ENCODE measurements around the gene SCARB1. TPM values are rescaled to one million over a fixed set of nuclear protein-coding genes. Genes with fewer than 3 reads are reported as not detected.

Gene SCARB1
- total RNA-seq, 1 donor: 28.0 TPM

- DNase-seq (ENCODE audit: low read depth in 2 of 3, low spot score in 2 of 3): no peak
Measured at GRCh38 chr12:124738636-124739467, 124.8 kb downstream of the SCARB1 start.

- DNase-seq (ENCODE audit: low read depth in 2 of 3, low spot score in 2 of 3): no peak
Measured at GRCh38 chr12:124737772-124738635, 125.7 kb downstream of the SCARB1 start.

GRCh38 chr12:124737040-124737419, 126.6 kb downstream of the SCARB1 start:
- DNase-seq (ENCODE audit: low read depth in 2 of 3, low spot score in 2 of 3): no peak

DNA sequence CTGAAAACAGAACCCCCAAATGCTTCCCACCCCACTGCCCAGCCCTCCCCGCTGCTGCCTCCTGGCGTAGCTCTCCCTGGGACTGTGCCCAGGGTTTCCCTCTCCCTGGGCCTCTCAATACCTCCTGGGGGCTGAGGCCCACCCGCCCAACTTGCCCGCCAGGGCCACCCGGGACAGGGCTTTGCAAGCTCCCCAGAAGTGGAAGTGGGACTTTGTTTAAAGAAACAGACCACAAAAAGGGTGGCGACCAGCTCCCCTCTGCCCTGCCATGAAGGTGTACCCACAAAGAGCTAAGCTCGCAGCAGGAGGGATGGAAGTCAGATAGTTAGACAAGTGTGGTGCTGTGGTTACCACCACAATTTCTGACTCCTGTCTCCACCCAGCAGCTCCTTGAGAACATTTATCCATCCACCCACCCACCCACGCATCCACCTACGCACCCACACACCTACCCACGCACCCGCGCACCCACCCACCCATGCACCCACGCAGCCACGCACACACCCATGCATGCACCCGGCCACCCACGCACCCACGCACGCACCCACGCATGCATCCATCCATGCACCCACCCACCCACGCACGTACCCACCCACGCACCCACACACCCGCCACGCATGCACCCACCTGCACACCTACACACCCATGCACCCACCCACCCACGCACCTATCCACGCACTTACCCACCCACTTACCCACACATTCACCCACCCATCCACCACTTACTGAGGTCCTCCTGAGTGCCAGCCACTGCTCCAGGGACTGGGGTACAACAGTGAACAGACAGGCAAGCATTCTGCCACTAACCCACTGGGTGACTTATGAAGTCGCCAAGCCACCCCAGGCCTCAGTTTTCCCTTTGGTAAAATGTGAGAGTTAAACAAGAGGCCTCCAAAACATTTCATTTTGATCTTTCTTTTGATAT, 127.3 kb downstream of the SCARB1 start:
- DNase-seq (ENCODE audit: low read depth in 2 of 3, low spot score in 2 of 3): no peak

- peak in 2 of 3 donors; percentile 81 to 86 for DNase-seq (ENCODE audit: low read depth in 2 of 3, low spot score in 2 of 3)
Measured at GRCh38 chr12:124734224-124734788, 129.4 kb downstream of the SCARB1 start.

DNA sequence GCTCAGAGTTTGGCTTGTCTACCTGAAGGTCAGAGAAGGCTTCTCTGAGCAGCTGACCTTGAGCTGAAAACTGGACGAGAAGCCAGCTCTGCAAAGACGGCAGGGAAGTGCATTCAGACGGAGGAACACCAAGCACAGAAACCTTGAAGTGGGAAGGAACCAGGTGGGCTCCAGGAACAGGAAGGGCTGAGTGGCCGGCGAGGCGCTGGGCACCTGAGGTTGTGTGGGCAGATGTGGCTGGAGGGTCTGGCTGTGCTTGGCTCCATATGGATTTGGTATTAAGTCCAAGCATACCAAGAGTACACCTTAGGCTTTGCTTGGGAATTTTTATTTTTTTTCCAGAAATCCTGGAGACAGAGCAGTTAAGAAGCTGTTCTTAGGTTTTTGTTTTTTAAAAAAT, 130.6 kb downstream of the SCARB1 start:
- DNase-seq (ENCODE audit: low read depth in 2 of 3, low spot score in 2 of 3): no peak

GRCh38 chr12:124732275-124733075, 131.2 kb downstream of the SCARB1 start:
- DNase-seq (ENCODE audit: low read depth in 2 of 3, low spot score in 2 of 3): no peak

DNA sequence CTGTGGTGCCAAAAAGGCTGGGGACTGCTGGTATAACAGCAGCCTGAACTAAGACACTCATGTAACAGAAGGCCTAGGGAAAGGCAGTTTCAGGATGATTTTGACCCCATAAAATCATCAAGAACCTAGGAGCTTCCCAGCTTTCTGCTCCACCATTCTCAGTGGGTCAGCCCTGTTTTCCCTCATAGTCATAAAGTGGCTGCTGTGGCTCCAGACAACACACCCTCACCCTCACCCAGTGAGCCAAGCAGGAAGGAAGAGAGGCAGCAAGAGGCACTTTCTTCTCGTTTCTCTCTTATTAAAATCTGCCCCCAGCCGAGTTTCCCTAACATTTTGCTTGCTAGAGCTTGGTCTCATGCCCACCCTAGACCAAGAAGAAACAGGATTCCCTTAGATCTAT, 131.8 kb downstream of the SCARB1 start:
- no peak for DNase-seq (ENCODE audit: low read depth in 2 of 3, low spot score in 2 of 3)

DNA sequence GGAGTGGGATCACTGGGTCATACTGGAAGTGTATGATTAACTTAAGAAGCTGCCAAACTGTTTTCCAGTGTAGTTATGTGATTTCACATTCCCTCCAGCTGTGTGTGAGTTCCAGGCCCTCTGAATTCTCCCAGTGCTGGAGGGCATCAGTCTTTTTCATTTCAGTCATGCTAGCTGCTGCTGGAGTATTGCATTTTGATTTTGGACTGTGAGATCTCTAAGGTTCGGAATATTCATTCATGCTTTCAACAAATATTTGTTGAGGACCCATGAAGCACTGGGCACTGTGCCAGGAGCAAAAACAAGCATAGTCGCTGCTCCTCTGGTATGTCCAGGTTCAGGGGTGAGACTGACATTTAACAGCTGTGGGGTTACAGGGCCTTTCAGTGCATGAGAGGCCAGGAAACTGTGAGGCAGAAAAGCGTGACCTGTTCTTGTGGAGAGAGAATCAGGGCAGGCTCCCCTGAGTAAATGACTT, 133.2 kb downstream of the SCARB1 start:
- DNase-seq (ENCODE audit: low read depth in 2 of 3, low spot score in 2 of 3): no peak

DNA sequence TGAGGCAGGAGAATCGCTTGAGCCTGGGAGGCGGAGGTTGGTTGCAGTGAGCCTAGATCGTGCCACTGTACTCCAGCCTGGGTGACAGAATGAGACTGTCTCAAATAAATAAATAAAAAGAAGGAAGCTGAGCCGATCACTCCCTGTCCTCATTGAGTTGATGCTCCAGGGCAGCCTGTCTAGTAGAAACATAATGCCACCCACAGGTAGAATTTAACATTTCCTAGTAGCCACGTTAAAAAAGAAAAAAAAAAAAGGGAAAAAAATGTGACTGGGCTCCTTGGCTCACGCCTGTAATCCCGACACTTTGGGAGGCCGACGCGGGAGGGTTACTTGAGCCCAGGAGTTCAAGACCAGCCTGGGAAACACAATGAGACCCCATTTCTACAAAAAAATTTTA, 135.7 kb downstream of the SCARB1 start:
- DNase-seq (ENCODE audit: low read depth in 2 of 3, low spot score in 2 of 3): no peak

DNA sequence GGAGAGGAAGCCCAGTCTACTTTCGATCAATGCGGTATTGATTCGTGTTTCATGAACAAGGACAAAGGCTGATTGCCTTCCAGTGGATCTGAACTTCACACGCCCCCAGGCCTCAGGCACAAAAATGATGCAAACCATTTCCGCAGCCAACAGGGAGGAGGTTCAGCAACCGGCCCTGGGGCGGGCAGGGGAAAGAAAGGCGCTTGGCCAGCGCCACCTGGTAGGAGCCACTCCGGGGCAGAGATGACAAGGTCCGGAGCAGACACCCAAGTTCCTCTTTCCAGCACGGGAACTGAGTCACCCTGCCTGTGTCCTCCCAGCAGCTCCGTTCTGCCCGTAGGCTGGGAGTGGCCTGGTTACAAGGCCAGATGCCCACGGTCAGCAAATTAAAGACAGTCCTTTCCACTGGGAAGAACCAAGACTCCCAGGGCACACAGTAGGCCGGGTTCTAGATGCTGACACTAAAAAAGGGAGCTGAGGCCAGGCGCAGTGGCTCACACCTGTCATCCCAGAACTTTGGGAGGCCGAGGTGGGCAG, 136.3 kb downstream of the SCARB1 start:
- peak in 2 of 3 donors; percentile 91 for DNase-seq (ENCODE audit: low read depth in 2 of 3, low spot score in 2 of 3)

Small RNAs within 50 kb of the gene (small RNA-seq; reads per million reads assigned to genes)
- gene RNU6-927P: not detected

Other genes with a start within 250 kb of the SCARB1 start
- 932 TPM for gene UBC, start 50.8 kb upstream of the SCARB1 start, total RNA-seq
- gene DHX37, start 125.3 kb upstream of the SCARB1 start, total RNA-seq: 28.0 TPM
- 6.7 TPM for gene BRI3BP, start 129.8 kb upstream of the SCARB1 start, total RNA-seq
- gene AACS, start 201.6 kb upstream of the SCARB1 start, total RNA-seq: 16.7 TPM